GM12801 (cell line): ENCODE data around the gene GDPD3.

ENCODE experiments used
- TF ChIP-seq, protein P1 (sequence below): IDR thresholded peaks from one replicate; pipeline ENCODE4 v1.5.1; 2011; ENCODE audit warnings: control low read depth; ENCODE audit not compliant: insufficient read length; ENCODE audit errors: extremely low read depth

Gene GDPD3

DNA sequence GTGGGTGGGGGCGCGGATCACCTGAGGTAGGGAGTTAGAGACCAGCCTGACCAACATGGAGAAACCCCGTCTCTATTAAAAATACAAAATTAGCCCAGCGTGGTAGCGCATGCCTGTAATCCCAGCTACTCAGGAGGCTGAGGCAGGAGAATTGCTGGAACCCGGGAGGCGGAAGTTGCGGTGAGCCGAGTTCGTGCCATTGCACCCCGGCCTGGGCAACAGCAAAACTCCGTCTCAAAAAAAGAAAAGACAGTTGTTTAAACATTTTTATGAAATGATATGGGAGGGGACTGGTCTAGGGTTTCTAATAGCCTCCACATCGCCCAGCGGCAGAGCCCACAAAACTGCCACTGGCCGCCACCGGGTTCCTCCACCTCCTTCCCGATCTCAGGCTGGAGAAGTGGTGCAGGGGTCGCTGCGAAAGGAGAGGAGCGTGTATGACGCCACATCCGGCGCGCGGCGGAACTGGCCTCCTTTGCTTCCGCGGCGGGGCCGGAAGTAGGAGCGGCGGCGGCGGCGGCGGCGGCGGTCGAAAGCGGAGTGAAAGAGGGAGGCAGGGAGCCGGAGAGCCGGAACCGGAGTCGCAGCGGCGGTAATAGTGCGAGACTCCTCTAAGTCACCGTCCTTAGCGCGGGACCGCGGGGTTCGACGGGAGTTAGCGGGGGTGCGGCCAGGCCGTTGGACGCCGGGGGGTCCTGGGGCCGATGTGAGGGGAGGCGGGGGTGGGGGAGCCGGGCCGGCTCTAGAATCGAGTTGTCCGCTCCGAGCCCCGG, 37.6 kb downstream of the GDPD3 start, which contains the start of gene PPP4C:
TSS of gene PPP4C (plus strand) at position 492 of the 773 bp plus-strand sequence. CDS start 384 bp downstream, outside the sequence.
- TF ChIP-seq, protein P1, sequence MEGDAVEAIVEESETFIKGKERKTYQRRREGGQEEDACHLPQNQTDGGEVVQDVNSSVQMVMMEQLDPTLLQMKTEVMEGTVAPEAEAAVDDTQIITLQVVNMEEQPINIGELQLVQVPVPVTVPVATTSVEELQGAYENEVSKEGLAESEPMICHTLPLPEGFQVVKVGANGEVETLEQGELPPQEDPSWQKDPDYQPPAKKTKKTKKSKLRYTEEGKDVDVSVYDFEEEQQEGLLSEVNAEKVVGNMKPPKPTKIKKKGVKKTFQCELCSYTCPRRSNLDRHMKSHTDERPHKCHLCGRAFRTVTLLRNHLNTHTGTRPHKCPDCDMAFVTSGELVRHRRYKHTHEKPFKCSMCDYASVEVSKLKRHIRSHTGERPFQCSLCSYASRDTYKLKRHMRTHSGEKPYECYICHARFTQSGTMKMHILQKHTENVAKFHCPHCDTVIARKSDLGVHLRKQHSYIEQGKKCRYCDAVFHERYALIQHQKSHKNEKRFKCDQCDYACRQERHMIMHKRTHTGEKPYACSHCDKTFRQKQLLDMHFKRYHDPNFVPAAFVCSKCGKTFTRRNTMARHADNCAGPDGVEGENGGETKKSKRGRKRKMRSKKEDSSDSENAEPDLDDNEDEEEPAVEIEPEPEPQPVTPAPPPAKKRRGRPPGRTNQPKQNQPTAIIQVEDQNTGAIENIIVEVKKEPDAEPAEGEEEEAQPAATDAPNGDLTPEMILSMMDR, result no peak

DNA sequence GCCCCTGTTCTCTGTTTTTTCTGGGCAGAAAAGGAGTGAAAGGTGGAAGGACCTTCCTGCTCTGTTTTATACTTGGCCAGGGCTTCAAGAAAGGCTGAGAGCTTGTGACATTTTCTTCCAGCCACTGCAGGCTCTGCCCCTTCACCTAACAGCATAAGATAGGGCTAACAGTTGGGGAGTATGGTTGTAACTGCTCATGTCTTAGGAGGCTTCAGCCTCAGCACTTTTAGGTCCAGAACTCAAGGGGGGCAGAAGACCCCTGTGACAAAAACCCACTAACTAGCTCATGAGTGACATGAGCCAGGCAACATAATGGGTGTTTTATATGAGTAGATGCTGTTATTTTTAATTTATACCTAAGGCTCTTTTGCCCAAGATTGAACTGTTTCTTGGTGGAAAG, 42.8 kb downstream of the GDPD3 start:
- TF ChIP-seq, protein P1, result no peak

DNA sequence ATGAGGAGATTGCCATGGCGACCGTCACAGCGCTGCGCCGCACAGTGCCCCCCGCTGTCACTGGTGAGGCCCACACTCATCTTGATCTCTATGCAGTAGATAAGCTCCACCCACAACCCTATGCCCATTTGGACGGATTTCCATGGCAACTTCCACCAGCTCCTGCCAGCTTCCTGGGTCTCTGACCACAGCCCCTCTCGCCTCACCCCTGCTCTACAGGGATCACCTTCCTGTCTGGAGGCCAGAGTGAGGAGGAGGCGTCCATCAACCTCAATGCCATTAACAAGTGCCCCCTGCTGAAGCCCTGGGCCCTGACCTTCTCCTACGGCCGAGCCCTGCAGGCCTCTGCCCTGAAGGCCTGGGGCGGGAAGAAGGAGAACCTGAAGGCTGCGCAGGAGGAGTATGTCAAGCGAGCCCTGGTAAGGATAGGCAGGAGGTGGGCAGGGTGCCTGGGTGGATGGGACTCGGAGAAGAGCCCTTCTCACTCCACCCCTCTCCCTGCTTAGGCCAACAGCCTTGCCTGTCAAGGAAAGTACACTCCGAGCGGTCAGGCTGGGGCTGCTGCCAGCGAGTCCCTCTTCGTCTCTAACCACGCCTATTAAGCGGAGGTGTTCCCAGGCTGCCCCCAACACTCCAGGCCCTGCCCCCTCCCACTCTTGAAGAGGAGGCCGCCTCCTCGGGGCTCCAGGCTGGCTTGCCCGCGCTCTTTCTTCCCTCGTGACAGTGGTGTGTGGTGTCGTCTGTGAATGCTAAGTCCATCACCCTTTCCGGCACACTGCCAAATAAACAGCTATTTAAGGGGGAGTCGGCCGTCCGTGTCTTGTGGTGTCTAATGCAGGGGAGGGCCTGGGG, 43.5 kb downstream of the GDPD3 start:
- TF ChIP-seq, protein P1, result no peak

- TF ChIP-seq, protein P1, result no peak
Measured at GRCh38 chr16:30068750-30069610, 44.4 kb downstream of the GDPD3 start.

DNA sequence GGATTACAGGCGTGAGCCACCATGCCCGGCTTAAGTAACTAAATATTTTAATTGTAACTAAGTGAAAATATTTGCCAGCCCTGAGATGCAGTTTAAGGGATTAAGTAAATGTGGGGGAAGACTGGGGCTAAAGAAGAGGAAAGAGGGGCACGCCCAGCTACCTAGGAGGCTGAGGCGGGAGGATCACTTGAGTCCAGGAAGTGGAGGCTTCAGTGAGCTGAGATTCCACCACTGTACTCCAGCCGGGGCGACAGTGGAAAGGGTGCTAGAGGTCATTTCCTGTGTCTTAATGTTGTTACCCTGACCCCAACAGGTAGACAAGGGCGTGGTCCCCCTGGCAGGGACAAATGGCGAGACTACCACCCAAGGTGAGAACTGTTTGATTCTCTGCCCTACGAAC, 45.0 kb downstream of the GDPD3 start:
- TF ChIP-seq, protein P1, result no peak

DNA sequence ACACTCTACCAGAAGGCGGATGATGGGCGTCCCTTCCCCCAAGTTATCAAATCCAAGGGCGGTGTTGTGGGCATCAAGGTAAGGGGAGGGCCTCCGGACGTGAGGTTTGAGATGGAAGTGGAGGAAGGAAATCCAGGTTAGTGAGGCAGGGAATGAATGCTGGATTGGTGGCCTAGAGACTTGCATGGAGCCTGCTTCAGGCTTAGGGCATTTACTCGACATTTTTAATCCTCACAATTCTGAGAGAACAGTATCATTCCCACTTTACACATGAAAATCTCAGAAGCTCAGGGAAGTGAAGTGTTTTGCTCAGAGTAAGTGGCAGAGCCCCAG, 45.8 kb downstream of the GDPD3 start:
- TF ChIP-seq, protein P1, result no peak
